Activated naive CD8-positive, alpha-beta T cell treated with anti-CD3 and anti-CD28 coated beads, Interleukin-2, amount 50 U/mL, for 16 hours (primary cell): ENCODE measurements around the gene AMOT.
"Not testable (repeated sequence)": the region's sequence is repeated elsewhere in the genome, so short reads cannot be mapped to it uniquely, and the experiment has no call there.

Source experiments
- DNase-seq: peaks from one replicate; pipeline ENCODE4 v3.0.0-alpha.2; 2020; ENCODE audit warnings: low read depth, low spot score

Gene AMOT, protein sequence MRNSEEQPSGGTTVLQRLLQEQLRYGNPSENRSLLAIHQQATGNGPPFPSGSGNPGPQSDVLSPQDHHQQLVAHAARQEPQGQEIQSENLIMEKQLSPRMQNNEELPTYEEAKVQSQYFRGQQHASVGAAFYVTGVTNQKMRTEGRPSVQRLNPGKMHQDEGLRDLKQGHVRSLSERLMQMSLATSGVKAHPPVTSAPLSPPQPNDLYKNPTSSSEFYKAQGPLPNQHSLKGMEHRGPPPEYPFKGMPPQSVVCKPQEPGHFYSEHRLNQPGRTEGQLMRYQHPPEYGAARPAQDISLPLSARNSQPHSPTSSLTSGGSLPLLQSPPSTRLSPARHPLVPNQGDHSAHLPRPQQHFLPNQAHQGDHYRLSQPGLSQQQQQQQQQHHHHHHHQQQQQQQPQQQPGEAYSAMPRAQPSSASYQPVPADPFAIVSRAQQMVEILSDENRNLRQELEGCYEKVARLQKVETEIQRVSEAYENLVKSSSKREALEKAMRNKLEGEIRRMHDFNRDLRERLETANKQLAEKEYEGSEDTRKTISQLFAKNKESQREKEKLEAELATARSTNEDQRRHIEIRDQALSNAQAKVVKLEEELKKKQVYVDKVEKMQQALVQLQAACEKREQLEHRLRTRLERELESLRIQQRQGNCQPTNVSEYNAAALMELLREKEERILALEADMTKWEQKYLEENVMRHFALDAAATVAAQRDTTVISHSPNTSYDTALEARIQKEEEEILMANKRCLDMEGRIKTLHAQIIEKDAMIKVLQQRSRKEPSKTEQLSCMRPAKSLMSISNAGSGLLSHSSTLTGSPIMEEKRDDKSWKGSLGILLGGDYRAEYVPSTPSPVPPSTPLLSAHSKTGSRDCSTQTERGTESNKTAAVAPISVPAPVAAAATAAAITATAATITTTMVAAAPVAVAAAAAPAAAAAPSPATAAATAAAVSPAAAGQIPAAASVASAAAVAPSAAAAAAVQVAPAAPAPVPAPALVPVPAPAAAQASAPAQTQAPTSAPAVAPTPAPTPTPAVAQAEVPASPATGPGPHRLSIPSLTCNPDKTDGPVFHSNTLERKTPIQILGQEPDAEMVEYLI

DNA sequence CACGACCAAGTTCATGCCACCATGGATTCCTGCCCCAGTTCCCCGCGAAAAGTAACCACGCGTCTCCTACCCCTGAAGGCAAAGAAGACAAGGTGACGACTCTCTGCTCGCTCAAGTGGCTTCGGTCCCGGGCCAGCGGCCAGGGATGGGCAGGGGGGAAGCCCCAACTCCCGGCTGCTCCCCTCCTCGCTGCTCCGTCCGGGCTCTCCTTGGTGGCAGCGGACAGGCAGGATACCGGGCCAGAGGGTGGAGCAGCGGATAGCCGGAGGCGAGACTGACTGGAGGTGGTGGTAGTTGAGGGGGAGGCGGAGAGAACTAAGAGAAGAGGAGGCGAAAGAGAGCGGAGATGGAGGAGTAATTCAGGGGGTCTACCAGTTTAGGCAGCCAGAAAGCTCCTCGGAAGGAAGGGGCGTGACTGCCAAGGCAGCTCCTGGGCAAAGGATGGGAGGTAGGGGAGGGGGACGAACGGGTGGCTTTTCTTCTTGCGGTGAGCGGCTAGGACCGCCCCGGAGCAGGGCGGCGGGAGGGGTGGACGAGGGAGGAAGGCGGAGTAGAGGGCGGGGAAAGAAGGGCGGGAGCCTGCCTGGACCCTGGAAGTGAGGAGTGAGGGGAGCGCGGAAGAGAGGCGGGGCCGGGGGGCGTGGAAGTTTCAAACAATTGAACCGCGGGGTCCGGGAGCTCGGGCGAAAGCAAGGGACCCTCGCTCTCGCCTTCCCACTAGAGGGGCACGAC is at the start of gene AMOT:
Gene AMOT, minus strand, starts transcription at position 450 of the 732 bp plus-strand sequence. CDS start 17,705 bp downstream, outside the sequence.
- peak; percentile 7 for DNase-seq

DNA sequence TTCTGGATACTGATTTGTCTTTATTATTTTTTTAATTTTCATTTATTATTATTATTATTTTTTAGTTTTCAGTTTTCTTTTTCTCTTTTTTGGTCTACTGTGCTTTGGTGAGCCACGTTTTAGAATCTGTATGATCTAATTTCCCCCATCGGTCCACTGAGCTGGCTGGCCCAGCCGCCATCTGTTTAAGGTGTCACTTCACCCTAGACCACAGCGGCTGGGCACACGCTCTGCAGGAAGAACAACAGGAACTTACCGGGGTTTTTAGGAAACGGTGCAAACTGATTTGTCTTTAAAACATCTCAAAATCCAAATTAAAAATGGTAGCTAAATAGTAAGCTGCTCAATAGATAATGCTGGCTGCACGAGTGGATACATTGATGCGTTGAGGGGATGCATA is 48.8 kb upstream of the AMOT start:
- no peak for DNase-seq

DNA sequence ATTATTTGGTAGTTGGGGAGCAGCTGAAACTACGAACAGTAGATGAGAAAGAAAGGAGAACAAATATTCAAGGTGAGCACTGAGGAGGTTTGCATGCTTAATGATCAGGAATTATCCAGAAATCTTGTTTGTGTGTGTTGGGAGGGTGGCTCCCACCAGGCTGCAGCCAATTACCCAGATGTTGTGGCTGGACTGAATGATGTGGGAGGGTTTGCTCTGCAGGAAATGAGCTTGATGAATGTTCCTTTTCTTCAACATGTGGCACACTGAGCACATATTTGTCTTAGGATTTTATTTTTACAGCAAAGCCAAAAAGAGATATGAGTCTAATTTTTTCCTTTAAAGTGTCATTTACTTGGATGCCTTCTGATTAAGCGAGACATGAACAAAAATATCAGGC is 48.3 kb upstream of the AMOT start:
- DNase-seq: no peak

DNA sequence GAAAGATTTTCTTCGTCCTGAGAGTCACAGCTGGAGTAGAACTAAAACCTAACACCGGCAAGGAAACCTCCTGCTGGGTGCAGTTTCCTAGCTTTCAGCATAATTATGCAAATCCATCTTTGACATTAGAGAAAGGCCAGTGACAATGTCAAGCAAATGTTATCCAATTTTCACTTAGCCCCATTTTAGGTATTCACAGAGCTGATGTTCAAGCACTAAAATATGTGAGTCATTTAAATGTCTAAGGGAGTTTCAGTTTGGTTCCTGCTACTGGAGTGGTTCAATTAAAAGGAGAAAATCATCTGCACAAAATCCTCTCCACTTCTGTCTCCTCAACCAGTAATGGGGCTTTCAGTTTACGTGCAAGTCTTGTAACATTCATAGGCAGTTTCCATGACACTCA is 37.1 kb upstream of the AMOT start:
- no peak for DNase-seq

DNA sequence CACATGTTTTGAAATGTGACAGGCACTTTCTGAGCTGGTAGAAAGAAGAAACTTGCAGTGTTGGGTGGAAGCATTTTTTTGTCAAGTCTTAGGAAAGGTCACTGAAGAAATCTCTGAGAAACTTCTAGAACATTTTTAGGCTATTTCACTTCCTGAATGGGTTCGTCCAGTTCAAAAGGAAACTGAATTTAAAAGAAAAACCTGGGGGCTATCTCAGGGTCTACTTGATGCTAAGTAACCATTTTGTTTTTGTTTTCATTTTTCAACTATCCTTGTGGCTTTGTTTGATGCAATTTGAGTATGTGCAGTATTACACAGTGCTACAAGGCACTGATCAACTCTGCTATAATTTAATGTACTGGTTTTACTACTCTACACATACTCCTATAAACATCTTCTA is 34.0 kb upstream of the AMOT start:
- DNase-seq: no peak

DNA sequence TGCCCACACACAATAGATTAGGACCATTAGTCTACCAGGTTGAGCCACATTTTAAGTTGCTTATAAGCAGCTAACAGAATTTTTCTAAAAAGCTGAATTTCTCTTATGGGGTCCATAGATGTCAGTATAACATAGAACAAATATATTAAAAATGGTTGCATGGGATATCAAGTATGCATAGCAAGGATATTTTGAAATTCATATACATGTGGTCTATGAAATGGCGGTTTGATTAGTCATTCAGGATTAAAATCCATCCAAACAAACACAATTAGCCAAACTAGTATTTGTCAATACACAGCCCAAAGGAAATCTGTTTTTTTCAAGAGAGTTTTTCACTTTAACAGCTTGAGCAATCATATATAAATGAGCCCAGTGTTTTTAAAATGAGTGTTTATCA is 33.5 kb upstream of the AMOT start:
- DNase-seq: no peak

DNA sequence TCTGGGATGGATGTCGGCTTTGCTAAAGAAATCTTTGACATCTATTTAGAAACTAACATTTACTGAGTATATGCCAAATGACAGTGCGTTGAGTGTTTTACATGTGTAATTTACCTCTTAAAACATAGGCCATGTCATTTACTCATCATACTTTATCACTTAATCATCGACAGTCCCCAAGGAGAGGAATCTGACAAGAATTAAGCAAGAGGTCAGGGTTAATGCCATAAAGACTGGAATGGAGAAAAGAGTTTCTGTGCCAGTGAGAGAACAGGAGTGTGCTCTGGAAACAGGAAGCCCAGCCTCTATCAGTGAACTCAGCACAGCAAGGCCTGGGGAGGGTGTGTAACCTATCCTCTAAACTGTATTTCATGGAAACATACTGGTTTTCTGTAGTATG is 28.0 kb upstream of the AMOT start:
- no peak for DNase-seq

DNA sequence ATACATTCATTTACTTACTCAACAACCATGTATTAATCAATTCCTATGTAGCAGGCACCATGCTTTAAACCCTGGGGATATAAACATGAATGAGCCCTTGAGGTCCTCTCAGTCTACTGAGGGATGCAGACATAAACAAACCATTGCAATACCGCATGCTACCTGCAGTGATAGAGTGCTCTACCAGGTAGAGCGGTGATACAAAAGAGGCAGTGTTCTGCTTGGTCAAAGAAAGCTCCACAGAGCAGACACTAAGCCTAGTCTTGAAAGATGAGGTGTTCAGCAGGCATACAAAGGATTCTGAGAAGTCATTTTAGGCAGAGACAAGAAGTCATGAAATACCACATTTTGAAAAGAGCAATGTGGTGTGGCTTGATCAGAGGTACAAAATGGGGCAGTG is 26.9 kb upstream of the AMOT start:
- no peak for DNase-seq

DNA sequence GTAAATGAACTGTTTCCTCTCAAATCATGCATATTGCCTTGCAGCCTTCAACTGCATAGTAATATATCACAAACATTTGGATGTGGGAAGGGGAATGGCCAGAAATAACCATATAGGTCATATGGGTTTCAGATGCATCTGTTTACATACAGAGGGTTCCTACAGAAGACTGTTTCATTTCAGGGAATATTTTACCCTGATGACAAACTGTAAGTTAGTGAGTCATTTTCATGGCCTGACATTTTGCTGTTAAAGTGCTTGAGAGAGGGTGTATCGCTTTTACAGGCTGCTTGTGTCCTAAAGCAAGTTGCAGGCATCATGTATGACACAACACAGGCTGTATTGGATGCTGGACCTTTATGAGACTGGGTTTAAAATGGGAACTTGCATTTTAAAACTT is 25.5 kb upstream of the AMOT start:
- DNase-seq: no peak

DNA sequence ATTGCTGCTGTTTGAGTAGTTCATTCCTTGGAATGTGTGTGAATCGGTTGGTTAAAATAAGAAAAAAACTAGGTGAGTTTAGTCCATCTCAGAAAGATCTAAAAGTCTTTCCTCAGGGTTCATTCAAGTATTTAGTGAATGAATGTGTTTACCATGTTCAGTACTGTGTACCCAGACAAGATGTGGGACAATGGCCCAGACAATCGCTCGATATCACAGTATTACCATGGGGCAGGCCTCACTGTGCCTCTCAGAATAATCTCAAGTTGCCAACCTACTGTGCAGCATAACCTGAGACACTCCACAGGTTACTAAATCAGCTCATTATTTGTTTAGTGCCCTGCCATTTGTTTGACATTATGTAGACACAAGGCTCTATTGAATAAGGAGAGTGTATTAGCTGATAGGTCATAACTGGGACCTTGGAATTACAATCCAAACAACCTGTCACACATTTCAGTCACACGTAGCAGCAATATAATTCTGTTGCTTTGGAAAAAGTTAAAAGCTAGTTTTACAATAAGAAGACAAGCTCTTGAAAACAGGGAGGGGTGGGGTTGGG is 24.9 kb upstream of the AMOT start:
- DNase-seq: no peak

DNA sequence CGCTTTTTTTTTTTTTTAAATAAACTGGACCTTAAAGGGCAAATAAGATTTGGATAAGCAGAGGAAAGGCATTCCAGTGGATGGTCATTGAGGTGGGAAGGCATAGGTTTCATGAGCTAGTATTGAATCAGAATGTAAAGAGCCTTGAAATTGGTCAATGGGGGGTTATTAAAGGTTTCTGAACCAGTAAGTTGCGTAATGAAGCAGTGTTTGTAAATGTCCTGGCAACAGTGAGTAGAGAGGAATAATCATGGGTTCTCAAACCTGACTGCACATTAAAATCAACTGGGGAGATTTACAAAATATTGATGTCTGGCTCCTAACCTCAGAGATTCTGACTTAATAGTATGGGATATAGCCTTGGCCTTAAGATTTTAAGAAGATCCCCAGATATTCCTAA is 23.2 kb upstream of the AMOT start:
- no peak for DNase-seq

DNA sequence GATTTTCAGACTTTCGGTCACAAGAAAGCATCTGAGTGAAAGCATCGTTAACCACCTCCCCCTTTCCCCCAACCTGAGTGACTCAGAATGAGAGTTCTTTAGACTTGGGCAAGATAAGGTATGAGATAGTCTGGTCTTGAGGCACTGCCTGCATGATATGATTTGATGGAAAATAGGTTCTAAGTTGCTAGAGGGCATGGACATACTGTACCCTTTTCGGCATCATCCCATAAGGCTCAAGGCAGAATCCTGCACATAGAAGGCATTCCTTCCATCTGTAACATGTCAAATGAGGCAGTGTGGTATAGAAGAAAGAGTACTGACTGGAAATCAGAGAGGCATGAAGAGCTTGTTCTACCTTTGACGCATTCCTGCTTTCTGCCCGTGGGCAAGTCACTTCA is 16.8 kb upstream of the AMOT start:
- DNase-seq: no peak

DNA sequence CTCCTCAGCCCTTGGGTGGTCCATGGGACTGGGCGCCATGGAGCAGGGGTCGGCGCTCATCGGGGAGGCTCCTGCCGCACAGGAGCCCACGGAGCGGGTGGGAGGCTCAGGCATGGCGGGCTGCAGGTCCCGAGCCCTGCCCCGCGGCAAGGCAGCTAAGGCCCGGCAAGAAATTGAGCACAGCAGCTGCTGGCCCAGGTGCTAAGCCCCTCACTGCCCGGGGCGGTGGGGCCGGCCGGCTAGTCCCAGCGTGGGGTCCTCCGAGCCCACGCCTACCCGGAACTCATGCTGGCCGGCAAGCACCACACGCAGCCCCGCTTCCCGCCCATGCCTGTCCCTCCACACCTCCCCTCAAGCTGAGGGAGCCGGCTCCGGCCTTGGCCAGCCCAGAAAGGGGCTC is 14.3 kb upstream of the AMOT start:
- DNase-seq: not testable (repeated sequence)

DNA sequence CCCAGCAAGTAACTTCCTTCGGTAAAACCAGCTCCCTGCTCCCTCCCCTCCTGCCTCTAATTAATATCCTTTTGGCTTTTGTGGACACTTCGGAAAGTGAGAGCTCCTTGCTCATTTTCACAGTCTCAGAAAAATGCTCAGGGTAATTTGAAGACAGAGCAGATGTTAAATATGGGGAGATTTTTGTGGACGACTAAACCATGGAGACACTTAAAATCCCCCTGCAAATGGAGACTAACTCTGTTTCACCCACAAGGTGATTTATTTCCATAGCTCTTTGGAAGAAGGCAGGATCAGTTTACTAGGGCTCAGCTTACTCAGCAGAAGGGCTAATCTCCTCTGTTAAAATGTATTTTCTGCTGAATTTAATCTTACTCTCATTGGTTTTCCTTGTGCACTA is 12.2 kb upstream of the AMOT start:
- no peak for DNase-seq

DNA sequence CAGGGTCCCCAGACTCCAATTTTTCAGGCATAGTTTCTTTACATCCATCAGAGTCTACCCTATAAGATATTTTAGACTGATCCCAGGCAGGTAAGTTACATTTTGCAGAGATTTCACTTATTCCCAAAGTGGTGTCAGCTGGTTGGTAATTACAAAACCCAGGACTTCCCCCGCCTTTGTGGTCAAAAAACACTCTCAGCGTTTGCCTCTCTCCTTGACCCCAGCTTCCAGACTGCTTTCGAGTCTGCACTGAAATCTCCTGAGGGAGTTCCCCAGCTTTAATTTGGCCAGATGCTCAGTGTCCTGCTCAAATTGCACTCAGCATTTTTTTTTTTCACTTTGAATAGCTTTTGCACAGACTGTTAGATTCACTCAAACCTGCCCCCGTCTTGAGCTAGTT is 11.2 kb upstream of the AMOT start:
- DNase-seq: no peak

DNA sequence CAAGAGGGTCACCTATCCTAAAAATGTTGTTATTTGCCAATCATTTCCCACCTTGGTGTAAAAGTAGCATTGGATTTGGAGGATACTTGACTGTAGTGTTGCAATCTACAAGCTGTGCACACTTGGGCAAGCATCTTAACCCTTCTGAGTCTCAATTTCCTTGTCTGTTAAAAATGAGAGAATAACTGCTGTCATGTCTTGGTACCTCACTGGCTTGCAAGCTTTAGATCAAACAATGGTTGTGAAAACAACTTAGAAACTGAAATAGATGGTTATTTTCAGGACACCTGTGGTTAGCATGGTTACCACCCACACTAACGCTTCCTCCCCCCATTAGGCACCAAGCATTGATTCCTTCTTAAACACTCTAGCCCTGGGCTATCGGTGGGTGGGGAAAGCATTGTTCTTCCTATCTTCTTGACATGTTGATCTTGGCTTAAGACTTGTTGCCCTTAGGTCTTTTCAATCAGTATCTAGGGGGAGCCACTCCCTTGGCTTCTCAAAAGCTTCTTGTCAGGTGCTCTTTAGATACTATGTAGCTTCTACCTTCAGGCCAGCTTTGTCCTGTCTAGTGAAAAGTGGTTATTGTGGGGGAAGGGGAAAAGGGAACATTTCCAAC is 10.6 kb upstream of the AMOT start:
- DNase-seq: no peak

DNA sequence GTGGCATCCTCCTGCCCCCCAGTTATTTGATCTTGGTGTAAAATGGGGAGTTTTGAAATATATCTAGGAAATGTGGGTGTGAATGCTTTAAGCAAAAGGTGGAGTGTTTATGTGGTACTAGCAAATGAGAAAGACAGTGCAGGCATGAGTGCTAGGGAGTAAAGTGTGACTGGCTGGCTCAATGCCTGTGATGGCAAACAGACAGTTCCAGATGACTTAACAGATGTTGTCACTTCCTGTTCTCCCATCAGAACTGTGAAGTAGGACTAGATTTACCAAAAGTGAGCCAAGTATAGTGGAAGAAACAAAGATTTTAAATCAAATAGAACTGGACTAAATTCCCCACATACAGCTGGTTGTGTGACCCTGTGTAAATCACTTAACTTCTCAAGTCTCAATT is 8.4 kb upstream of the AMOT start:
- DNase-seq: no peak

DNA sequence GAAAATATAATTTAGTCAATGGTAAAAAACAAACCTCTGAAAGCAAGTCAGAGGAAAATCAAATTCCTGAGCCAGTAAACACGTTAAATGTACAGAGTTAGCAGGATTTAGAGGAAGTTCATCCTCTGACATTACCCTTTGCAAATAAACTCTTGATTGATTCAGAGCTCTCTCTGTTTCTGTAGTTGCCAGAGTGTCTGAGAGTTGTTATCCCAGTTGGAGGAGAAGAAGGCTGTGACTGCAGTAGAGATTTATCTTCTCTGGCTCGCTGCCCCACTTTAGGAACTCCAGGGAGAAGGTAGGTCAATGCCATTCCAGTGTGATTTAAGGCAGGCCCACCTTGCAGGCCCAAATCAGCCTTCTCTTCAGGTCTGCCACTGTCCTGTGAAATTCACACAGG is 6.2 kb upstream of the AMOT start:
- no peak for DNase-seq

DNA sequence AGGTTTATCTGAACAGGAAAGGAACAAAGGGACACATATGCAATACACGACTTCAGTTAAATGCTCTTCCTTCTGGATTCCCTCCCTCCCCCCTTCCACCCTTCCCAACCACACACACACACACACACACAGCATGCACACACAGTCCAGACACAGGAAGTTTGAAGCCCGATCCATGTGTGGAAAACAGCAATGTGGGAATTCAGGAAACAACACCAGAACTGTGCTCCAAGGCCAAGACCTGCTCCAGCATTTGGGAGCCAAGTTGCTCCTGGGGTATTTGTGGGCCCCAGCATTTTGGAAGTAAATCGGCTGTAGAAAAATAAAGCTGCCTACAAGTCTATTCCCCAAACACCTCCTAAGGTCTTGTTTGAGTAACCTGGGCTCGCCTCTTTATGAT is 5.6 kb upstream of the AMOT start:
- no peak for DNase-seq

DNA sequence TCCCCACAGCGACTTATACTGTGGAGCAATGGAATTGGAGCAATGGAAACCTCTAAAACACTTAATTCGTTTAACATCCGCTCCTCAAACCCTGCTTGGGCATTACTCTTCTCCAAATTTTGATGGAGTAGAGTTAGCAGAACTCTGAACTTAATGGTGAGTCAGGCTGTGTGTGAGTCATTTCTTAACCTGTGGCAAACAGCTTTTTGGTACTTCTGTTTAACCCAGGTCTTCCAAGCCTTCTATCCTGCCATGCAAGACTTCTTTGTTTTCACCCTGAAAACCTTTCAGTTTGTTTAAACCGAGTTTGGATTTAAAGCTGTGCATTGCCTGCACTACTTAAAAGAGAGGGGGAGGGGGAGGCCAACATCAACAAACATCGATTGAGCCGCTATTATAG is 3.6 kb upstream of the AMOT start:
- no peak for DNase-seq

DNA sequence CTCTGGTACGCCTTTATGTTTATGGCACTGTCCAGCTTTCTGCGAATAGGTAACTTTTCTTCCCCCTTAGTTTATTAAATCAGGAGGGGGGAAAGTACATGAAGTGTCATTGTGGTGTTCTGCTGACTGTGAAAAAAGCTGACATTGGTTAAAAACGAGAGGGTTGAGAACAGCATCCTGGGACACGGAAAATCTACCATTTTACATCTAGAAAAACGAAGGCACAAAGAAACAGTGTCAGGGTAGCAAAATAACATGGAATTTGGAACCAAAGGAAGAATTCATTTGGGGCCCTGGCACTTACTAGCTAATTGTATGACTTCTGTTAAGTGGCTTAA is 1.2 kb upstream of the AMOT start:
- DNase-seq: no peak
